ENCODE results near the gene MAN1C1.
"Not testable (repeated sequence)": the region's sequence is repeated elsewhere in the genome, so short reads cannot be mapped to it uniquely, and the experiment has no call there.

The MAN1C1 gene

DNA sequence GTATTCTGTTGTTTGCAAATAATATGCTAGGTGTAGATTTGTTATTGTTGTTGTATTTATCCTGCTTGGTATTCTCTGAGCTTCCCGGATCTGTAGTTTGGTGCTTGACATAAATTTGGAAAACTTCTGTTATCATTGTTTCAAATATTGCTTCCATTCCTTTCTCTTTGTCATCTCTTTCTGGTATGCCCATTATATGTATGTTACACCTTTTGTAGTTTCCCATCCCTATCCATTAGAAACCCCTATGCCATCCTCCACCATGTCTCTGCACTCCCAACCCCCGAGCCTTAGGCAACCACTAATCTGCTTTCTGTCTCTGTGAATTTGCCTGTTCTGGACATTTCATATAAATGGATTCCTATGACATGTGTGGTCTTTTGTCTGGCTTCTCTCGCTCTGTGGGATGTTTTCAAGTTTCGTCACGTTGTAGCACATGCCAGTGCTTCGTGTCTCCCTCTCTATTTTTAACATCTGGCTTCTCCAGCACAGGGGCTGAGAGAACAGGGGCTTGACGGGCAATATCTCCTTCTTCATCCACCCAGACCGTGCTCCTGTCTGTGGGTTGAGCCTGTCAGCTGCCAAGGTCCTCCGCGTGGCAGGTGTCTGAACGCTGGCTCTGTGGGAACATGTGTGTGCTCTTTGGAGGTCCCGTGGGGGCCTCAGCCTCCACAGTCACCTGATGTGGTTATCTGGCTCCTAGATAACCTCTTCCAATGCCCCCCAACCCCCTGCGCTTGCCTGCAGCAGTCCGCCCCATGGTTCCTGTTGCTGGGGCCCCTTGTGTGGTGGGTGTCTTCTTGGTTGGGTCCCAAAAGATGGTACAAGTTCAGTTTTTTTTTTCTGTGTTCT, 32.8 kb upstream of the MAN1C1 start:
- no peak for DNase-seq (ENCODE audit: low read depth)

DNA sequence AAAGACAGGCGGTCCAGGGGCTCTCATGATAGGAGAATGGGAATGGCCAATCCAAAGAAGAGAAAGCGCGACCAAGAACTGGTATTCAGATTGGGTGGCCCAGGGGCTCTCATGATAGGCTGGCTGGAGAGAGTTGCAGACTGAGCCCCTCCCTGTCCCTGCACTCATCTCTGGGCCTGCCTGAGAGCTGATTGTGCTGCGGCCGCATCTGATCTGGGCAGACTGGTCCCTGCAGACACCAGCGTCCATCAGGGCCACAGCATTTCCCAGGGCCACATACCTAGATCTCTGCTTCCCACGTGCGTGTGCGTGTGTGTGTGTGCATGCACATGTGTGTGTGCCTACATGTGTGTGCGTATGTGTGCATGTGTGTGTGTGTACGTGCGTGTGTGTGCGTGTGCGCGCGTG, 30.4 kb upstream of the MAN1C1 start:
- no peak for DNase-seq (ENCODE audit: low read depth)

DNA sequence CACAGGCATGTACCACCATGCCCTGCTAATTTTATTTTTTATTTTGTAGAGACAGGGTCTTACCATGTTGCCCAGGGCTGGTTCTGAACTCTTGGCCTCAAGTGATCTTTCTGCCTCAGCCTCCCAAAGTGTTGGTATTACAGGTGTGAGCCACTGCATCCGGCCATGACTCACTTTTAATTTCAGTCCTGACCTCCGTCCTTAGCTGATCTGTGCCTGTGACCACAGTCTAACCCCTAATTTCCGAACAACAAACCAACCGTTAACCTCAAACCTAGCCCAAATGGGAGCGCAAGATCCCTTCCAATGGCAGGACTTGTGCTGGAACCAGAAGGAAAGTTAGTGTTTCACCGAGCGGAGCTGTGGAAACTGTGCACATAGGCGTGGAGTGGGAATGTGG, 29.3 kb upstream of the MAN1C1 start:
- DNase-seq (ENCODE audit: low read depth): no peak

DNA sequence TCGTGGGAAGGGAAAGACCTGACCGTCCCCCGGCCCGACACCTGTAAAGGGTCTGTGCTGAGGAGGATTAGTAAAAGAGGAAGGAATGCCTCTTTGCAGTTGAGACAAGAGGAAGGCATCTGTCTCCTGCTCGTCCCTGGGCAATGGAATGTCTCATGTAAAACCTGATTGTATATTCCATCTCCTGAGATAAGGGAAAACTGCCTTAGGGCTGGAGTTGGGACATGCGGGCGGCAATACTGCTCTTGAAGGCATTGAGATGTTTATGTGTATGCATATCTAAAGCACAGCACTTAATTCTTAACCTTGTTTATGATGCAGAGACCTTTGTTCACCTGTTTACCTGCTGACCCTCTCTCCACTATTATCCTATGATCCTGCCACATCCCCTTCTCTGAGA, 28.4 kb upstream of the MAN1C1 start:
- not testable (repeated sequence) for DNase-seq (ENCODE audit: low read depth)

DNA sequence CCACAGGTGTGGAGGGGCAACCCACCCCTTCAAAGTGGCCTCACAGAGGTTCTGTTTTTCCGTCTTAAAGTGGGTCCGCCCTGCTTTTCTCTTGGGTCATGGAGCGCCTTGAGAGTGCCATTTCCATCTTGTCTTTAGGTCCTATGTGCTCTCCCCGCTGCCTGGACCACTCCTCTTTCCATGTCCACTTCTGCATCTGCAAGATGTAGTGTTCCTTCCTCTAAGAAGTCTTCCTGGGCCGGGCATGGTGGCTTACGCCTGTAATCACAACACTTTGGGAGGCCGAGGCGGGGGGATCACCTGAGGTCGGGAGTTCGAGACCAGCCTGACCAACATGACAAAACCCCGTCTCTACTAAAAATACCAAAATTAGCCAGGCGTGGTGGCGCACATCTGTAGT, 27.8 kb upstream of the MAN1C1 start:
- not testable (repeated sequence) for DNase-seq (ENCODE audit: low read depth)

DNA sequence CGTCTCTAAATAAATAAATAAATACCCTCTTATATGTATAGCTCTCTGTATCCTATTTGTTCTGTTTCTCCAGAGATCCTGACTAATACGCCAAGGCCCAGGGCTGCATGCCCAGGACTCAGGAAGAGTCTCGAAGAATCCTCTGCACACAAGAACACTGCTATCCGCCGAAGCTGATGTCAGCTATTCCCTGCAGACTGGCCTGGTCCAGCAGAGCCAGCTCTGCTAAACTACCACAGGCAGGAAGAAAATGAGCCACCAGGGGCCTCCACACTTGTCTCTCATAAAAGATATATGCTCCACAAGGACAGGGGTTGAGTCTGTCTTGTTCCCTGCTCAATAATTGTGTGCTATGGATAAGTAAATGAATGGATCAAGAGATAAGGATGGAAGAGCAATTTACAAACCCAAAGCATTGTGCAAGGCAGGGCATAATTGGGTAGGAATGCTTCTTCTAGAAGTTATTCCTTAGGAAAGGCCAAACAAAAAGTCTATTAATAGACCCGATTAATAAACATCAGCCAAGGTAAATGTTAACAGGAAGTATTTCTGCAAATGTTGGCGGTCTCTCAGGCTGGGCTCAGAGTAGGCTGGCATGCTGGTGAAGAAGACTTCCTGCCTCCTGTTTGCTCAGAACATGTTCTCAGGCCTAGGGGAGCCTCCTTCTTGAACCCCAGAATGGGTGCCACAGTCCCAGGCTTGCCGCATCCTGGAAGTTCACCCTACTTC, 26.3 kb upstream of the MAN1C1 start:
- DNase-seq (ENCODE audit: low read depth): no peak

DNA sequence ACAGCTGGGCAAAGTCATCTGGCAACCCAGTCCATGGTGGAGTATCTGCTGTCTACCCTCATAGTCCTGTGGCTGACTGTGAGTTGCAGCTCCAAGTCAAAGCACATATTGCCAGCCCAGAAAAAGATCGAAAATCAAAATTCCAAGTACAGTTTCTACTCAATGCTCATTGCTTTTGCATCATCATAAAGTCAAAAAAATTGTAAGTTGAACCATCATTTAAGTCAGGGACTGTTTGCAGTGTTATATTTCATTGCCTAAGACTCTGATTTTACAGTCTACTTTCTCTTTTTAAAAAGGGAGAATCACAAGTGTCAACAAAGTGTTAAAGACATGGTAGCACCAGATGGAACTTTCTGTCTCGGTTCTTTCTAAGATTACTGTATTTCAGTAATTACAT, 22.7 kb upstream of the MAN1C1 start:
- no peak for DNase-seq (ENCODE audit: low read depth)

DNA sequence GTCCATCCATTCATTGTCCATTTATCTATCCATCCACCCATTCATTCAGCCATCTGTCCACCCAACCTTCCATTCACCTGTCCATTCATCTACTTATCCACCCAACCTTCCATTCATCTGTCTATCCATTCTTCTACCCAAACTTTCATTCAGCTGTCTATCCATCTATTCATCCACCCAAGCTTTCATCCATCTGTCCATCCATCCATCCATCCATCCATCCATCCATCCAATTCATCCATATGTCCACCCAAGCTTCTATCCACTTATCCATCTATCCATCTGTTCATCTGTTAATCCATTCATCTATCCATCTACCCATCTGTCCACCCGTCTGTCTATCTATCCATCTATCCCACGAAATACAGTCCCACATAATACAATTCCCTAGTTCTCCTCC, 21.6 kb upstream of the MAN1C1 start:
- no peak for DNase-seq (ENCODE audit: low read depth)

DNA sequence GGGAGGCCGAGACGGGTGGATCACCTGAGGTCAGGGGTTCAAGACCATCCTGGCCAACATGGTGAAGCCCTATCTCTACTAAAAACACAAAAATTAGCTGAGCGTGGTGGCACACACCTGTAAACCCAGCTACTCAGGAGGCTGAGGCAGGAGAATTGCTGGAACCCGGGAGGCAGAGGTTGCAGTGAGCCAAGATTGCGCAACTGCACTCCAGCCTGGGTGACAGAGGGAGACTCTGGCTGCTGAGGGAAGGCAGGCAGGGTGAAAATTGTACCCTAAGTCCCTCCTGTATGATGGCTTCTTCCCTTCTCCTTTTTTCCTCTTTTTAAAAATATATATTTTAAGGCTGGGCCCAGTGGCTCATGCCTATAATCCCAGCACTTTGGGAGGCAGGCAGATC, 19.9 kb upstream of the MAN1C1 start:
- DNase-seq (ENCODE audit: low read depth): not testable (repeated sequence)

DNA sequence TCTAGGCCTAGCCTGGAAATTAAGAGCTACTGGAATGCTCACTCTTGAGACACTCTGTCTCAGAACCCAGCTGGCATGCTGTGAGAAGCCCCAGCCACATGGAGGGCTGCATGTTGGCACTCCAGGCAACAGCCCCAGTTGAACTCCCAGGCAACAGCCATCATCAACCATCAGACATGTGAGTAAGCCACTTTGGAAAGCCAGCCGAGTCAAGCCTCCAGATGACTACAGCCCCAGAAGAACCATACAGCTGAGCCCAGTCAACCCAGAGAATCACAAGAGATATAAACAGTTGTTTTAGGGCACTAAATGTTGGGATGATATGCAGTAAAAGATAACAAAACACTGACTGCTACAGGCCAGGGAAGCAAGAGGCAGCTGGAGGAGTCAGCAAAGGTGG, 17.7 kb upstream of the MAN1C1 start:
- no peak for DNase-seq (ENCODE audit: low read depth)

DNA sequence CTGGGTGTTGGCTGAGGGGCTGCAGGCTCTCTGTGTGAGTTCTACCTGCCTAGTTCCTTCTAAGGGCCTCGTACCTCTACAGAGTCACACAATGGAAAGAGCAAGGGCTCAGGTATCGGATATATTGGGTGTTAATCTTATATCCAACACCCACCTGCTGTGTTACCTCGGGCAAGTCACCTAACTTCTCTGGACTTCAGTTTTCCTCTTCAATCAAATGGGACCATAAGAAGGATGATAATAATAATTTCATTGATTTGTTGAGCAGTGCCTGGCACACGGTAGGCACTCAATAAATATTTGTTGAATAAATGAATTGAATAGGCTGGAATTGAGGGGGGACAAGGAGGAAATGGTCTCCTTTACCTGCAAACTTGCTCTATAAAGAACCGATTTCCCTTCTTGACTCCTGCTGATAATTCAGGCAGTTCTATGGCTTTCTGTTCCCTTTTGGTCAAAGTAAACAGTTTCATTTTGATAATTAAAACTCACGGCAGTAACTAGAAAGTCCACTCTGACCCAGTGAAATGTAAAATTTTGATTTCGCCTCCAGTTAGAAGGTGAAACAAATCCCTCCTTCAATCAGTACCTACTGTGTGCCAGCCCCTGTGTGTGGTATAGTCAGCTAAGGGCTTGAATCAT, 16.5 kb upstream of the MAN1C1 start:
- no peak for DNase-seq (ENCODE audit: low read depth)

DNA sequence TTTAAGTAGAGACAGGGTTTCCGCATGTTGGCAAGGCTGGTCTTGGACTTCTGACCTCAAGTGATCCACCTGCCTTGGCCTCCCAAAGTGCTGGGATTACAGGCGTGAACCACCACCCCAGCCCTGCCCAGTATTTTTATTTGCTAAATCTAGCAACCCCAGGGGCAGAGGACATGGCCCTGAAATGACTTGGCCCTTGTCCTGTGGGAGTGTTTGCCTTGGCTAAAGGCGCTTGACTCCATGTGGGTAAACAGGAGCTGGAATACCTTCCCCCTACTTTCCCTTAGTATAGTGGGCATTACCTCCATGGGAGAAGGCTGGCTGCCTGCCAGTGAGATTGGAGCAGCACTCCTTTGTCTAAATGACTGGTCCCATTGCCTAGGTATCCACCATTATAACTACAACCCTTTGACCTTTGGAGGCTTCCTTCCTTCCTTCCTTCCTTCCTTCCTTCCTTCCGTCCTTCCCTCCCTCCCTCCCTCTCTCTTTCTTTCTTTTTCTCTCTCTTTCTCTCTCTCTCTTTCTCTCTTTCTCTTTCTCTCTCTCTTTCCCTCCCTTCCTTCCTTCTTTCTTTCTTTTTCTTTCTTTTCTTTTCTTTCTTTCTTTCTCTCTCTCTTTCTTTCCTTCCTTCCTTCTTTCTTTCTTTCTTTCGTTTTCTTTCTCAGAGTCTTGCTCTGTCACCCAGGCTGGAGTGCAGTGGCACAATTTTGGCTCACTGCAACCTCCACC, 15.5 kb upstream of the MAN1C1 start:
- not testable (repeated sequence) for DNase-seq (ENCODE audit: low read depth)

DNA sequence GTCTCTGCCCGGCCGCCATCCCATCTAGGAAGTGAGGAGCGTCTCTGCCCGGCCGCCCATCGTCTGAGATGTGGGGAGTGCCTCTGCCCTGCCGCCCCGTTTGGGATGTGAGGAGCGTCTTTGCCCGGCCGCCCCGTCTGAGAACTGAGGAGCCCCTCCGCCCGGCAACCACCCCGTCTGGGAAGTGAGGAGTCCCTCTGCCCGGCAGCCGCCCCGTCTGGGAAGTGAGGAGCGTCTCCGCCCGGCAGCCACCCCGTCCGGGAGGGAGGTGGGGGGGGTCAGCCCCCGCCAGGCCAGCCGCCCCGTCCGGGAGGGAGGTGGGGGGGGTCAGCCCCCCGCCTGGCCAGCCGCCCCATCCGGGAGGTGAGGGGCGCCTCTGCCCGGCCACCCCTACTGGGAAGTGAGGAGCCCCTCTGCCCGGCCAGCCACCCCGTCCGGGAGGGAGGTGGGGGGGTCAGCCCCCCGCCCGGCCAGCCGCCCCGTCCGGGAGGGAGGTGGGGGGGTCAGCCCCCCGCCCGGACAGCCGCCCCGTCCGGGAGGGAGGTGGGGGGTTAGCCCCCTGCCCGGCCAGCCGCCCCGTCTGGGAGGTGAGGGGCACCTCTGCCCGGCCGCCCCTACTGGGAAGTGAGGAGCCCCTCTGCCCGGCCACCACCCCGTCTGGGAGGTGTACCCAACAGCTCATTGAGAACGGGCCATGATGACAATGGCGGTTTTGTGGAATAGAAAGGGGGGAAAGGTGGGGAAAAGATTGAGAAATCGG, 12.6 kb upstream of the MAN1C1 start:
- DNase-seq (ENCODE audit: low read depth): not testable (repeated sequence)

DNA sequence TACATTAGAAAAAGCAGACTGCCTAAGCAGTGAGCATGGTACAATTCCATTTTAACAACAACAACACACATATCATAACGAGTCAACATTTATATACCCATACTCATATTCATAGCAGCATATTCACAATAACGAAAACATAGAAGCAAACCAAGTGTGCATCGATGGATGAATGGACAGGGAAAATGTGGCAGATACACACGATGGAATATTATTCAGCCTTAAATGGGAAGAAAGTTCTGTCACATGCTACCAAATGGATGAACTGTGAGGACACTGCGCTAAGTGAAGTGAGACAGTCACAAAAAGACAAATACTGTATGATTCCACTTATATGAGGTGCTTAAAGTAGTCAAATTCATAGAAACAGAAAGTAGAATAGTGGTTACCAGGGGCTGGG, 9.5 kb upstream of the MAN1C1 start:
- DNase-seq (ENCODE audit: low read depth): no peak

DNA sequence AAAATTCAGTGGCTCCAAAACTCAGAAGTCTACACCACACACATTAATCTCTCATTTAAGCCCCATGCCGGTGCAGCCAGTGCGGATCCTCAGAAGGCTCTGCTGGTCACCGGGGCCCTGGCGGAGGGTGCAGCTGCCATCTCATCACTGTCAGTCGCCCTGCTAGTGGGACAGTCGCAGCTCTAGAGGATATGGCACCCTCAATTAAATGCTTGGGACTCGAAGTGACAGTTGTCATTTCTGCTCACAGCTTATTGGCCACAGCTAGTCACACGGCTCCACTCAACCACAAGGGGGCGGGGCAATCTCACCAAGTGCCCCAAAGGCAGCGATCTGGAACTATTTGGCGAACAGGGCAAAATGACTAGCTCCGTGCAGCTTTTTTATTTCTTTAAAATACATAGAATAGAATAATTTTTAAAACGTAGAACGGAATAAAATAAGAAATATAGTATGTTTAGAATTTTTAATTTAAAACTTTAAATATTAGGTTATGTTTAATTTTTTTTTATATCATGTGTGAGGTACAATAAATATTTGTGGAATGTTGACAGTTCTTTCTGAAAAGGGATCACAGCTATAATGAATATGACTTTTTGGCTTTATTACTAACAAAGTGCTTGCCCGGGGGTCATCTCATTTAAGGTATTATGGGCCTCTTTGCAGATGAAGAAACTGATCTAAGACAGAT, 8.0 kb upstream of the MAN1C1 start:
- DNase-seq (ENCODE audit: low read depth): peak; percentile 81

DNA sequence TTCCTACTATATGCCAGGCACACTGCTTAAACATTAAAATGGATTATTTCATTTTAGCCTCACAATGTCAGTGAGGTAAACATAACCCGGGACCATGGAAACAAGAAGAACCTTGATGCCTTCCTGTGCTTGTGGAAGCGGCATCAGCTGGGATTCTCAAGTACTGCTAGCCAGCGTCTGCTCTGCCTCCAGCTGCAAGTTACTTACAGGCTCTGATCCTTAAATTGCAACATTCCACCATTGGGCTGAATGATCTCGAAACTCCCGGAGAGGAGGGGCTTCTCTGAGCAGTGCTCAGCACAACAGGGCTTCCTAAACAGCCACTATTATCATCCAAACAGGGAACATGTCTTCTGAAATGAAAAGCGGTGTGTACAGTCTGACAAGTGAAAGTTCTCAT, 6.7 kb upstream of the MAN1C1 start:
- no peak for DNase-seq (ENCODE audit: low read depth)

DNA sequence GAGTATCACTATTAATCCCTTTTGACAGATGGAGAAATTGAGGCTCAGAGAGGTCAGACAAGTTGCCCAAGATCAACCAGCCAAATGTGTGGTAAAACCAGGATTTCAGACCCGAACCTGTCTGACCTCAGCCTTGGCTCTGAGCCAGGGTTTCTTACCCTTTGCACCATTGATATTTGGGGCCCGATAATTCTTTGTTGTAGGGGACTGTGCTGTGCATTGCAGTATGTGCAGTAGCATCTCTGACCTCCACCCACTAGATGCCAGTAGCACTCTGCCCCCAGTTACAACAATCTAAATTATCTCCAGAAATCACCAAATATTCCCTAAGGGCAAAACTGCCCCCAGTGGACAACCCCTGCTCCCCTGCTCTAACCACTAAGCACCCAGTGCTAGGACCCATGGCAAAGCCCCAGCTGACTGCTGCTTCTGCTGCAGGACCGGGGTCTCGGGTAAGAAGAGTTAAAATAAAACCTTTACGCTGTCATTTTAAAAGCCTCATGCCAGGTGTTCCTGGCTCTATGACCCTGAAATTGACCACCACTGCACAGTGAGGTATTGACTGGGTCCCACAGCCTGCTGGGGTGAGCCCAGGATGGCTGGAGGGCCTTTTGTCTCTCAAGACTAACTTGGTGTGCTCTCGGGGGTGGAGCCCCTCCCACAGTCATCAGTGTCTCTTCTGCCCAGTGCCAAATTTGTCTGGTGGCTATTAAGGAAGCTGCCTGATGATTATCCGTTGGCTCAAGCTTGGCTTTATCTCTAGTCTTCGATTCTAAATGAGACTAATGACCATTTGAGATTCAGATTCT, 5.6 kb upstream of the MAN1C1 start:
- DNase-seq (ENCODE audit: low read depth): no peak

DNA sequence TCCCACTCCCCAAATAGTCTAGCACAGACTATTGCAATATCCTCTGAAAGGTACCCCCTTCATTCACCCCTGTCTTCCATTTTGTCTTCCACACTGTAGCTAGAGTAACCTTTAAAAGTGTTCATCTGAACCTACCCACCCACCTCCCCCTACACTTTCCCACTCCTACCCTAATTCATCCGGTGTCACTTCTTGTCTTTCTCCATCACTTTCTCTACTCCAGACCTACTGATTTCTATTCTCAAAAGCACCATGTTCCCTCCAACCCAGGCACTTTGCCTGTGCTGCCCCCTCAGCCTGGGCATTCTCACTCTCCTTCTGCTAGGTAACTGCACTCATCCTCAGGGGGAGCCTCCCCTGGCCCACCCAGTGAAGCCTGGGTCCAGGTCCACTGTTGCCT, 4.7 kb upstream of the MAN1C1 start:
- DNase-seq (ENCODE audit: low read depth): no peak

DNA sequence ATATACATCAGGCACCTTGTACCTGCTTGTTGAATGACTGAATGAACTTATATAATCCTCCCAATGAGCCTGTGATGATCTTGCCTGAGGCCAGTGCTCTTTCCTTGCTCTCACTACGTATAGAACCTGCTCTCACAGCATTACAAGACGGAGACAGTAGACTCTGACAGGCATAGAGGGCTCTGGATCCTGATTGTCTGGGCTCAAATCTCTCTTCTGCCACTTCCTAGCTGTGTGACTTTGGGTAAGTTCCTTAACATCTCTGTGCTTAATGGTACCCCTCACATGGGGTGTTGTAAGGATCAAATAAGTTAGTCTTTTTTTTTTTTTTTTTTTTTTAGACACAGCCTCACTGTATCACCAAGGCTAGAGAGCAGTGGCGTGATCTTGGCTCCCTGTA, 4.2 kb upstream of the MAN1C1 start:
- no peak for DNase-seq (ENCODE audit: low read depth)

DNA sequence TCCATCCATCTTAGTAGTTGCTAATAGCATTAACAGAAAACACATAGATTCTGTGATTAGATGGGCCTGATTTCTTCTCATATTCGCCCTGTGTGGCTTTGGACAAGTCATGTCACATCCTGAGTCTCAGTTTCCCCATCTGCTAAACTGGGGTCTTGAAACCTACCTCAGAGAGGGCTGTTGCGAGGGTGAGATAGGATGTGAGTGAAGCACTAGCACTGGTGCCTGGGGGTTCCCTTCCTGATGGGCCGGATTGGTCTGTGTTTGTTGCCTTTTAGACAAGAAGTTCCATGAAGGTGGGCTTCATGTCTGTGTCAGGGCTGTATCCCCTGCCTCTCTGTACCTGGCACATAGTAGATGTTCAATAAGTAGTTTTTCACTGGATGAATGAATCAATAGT, 3.5 kb upstream of the MAN1C1 start:
- no peak for DNase-seq (ENCODE audit: low read depth)
